Smooth muscle cell of the coronary artery (primary cell): Measurements from ENCODE around the gene ZFAND5. TPM values are rescaled to one million over a fixed set of nuclear protein-coding genes. Genes with fewer than 3 reads are reported as not detected.

Experiments used
- total RNA-seq: library from RNA; depleted of rRNA; stranded (reverse); fragments of >200 nt; gene quantifications from 2 replicates; pipeline ENCODE4 v1.2.3, GENCODE V29; 2014; ENCODE audit warnings: low replicate concordance

ZFAND5 gene, protein sequence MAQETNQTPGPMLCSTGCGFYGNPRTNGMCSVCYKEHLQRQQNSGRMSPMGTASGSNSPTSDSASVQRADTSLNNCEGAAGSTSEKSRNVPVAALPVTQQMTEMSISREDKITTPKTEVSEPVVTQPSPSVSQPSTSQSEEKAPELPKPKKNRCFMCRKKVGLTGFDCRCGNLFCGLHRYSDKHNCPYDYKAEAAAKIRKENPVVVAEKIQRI
- 29.5 and 141 TPM in 2 replicates for total RNA-seq

DNA sequence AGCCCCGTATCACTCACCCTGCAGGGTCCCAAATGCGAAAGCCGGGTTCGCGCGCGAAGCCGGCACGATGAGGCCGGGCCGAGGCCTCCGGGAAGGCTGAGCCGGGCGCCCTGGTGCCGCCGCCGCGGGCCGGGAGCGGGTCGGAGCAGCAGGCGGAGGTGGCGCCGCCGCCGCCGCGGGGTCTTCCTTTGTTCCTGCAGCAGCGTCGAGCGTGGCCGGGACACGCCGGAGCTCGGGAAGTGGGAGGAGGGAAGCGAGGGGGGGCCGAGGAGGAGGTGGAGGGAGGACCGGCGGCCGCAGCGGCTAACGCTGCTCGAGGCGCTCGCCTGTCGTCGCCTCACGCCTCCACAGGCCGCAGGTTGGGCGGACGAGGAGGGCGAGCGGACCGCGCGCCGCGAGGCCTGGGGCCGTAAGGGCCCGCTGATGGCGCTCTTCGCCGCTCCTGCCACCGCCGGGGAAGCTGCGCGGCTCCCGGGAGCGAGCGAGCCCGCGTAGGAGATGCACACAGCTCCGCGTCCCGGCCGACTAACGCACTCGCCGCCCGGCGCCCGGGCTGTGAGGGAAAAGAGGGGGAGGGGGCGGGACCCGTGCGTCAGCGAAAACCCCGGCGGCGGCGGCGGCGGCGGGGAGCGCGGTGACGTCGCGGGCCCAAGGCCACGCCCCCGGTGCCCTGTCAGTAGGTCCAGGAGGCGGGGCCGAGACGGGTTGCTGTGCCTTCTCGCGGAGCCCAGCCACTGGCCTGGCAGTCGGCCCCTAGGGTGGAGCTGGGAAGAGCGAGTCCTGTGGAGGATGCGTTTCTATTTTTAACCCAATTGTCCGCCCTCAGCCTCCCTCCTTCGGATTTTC is at the start of gene ZFAND5:
ZFAND5 (minus strand) TSS at position 530 of the 846 bp plus-strand sequence. CDS start 4,430 bp downstream, outside the sequence.

Other genes with a start within 250 kb of the ZFAND5 start
- gene GDA, start 215.8 kb downstream of the ZFAND5 start, total RNA-seq = not detected in 2 replicates
- gene TMC1, start 156.4 kb upstream of the ZFAND5 start, total RNA-seq = 0.68 and 1.3 TPM in 2 replicates